AML-193 (cell line): ENCODE measurements around the gene KARS1.
"Not testable (repeated sequence)": the region's sequence is repeated elsewhere in the genome, so short reads cannot be mapped to it uniquely, and the experiment has no call there.

Source experiments
- DNase-seq, 2 experiments: peaks; one replicate each; lab custom pipeline; 2025; lab: John Stamatoyannopoulos, UW

Gene KARS1

GRCh38 chr16:75624921-75625334 is 22.5 kb downstream of the KARS1 start:
- no peak for DNase-seq

GRCh38 chr16:75622761-75623605 is 24.5 kb downstream of the KARS1 start, which contains the start of gene ADAT1:
ADAT1 (minus strand) TSS chr16:75623281; CDS start chr16:75620799, 2,482 bp downstream.
- DNase-seq: peak; percentile 92 to 95

DNA sequence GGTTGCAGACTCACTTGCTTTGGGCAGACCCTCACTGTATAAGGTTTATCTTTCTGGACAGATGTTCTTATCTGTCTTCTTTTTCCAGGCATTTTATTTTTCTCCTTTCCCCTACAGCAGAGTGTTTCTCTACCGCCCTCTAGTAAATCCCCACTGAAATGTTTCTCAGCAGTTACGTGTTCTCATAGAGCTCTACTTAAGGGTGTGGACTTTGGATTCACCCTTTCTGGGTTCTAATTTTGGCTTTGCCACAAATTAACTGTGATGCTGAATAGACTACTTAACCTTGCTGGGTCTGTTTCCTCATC is 26.3 kb downstream of the KARS1 start:
- peak; percentile 31 to 48 for DNase-seq

- no peak for DNase-seq
Observed at GRCh38 chr16:75620326-75621169, 26.9 kb downstream of the KARS1 start.

DNA sequence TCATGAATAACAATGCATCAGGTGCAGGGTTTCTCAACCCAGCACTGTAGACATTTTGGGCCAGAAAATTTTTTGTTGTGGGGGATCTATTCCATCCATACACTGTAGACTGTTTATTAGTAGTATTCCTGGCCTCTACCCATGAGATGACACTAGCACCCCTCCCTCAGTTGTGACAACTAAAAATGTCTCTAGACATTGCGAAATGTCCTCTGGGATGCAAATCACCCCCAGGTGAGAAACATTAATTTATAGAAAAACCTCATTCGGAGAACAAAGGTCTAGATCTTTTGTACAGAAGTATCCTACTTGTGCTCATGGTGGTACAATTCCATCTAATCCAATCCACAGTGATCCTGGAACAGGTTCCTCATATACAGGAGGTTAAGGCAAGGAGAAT is 28.7 kb downstream of the KARS1 start:
- DNase-seq: no peak

- no peak for DNase-seq
Observed at GRCh38 chr16:75617121-75617520, 30.3 kb downstream of the KARS1 start.

DNA sequence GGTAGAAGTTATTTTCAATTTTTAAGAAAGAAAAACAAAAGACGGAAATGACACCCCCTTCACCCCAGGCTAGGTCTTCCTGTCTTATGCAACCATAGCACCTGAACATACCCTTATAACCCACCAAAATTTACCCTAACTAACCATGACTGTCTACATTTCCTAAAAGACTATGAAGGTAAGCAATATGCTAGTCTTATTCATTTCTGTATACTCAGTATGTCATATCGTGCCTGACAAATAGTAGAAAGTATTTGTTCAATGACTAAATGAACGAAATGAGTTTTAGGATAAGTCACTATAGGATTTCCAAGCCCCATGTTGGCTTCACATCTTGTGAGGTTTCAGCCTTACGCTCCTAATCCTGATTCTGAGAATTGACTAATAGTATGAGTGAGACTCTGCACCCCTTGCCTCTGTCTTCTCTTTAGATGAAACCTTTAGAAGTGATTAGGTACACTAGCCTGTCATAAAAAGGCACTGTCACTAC is 30.9 kb downstream of the KARS1 start:
- no peak for DNase-seq

GRCh38 chr16:75615619-75616018 is 31.8 kb downstream of the KARS1 start:
- DNase-seq: no peak

- no peak for DNase-seq
Observed at GRCh38 chr16:75614066-75614897, 33.2 kb downstream of the KARS1 start.

DNA sequence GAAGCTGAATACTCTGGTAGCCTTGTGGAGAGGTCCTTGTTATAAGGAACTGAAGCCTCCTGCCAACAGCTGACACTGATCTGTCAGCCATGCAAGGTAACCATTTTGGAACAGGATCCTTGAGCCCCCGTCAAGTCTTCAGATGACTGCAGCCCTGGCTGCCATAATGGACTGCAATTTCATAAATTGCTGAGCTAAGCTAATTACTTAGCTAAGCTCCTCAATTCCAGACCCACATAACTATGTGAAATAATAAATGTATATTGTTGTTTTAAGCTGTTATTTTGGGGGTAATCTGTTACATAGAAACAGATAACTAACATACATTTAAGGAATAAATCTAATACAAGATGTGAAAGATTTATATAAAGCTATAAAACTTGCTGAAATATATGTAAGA is 41.0 kb downstream of the KARS1 start:
- DNase-seq: no peak

GRCh38 chr16:75603241-75603640 is 44.2 kb downstream of the KARS1 start:
- DNase-seq: no peak

DNA sequence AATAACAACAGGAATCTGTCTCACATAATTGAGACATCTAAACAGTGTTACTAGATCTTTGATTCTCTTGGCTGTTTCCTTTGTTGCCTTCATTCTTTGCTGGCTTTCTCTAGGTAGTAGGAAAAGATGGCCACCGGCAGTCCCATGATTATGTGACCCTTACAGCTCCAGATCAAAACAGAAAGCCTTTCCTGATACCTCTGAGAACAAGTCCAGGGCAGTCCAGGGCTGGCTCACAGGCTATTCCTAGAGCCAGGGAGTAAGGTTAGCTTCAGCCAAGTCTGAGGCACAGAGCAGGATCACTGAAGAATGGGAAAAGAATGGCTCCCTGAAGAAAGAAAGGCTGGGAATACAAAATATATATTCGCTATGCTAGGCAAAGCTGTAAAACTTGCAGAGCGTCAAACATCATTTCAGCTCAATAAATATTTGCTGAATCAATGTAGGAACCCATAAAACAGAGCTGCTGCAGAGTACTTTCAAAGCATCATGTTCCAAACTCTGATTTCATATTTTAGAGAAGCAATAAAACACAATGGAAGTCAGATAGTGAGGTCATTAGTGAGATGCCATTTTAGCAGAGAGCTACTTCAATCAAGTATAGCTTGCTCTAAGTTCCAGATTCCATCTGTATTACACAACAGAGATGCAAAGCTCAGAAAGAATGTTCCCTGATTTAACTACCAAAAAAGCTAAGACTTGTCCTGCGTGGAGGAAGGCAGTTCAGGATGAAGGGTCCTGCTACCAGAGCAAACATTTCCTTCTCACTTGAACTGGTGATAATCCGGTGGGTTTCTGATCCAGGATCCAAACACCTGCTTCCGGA is 47.8 kb downstream of the KARS1 start:
- DNase-seq: no peak

GRCh38 chr16:75593825-75594820 is 53.3 kb downstream of the KARS1 start:
- no peak for DNase-seq

DNA sequence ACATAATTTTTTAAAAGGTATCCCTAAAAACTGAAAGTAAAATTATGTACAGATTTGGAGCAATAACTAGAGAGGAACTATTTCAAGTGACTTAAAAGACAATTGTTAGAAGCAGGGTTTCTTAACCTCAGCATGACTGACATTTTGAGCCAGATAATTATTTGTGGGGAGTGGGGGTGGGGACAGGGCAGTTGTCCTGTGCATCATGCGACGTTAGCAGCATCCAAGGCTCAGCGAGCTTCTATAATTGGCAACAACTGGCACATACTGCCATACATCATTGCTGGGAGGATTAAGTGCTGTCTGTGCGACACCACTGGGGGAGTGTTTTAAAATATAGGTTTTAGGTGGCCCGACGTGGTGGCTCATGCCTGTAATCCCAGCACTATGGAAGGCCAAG is 54.2 kb downstream of the KARS1 start:
- DNase-seq: no peak

GRCh38 chr16:75591927-75592326 is 55.5 kb downstream of the KARS1 start:
- not testable (repeated sequence) for DNase-seq

- no peak for DNase-seq
Observed at GRCh38 chr16:75590920-75591843, 56.3 kb downstream of the KARS1 start.

GRCh38 chr16:75589306-75589705 is 58.2 kb downstream of the KARS1 start:
- DNase-seq: no peak

DNA sequence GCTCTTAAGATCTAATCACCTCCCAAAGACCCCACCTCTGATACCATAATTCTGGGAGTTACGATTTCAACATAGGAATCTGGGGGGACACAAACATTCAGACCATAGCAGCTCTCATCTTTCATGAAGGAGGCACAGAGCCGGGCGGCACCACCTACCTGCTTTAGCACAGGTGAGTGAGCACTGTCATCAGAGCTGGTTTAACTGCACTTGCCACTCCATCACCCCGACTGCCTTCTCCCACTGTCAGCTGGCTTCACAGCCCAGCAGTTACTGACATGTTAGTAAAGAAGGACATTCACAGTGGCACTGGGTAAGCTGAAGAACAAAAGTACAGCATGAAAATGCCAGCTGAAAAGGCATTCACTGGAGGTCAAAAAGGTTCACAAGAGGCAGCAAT is 58.7 kb downstream of the KARS1 start:
- DNase-seq: no peak

- DNase-seq: no peak
Observed at GRCh38 chr16:75584108-75584507, 63.4 kb downstream of the KARS1 start.
